WTC11 (cell line): Measurements from ENCODE around the gene TMEM108. TPM values are rescaled to one million over a fixed set of nuclear protein-coding genes. Genes with fewer than 3 reads are reported as not detected.

Experiments used
- ATAC-seq: fragments of 200-7000 bp; cut with Tn5 transposase; 2 replicates; pipeline ENCODE4 v1.10.0; 2021; ENCODE audit warnings: mild to moderate bottlenecking, moderate library complexity
- CTCF ChIA-PET: fragments of 300-600 bp; sonication (Branson Sonifier 250); formaldehyde crosslinking; loops from one replicate; lab custom pipeline; 2021; ENCODE audit warnings: antibody characterized with exemption; lab: Charles Lee
- POLR2A ChIA-PET: fragments of 350-600 bp; sonication (Branson Sonifier 250); formaldehyde crosslinking; loops from one replicate; lab custom pipeline; 2021; ENCODE audit warnings: antibody characterized with exemption; lab: Charles Lee
- DNase-seq: peaks from one replicate; pipeline ENCODE4 v3.0.0; 2021; ENCODE audit warnings: low spot score
- H3K27ac Mint-ChIP-seq: 2 replicates; pipeline ENCODE4 v1.8.0; 2021; ENCODE audit warnings: mixed read lengths
- H3K27me3 Mint-ChIP-seq: 2 replicates; pipeline ENCODE4 v1.8.0; 2021; ENCODE audit warnings: low read depth, mild to moderate bottlenecking, moderate library complexity, mixed read lengths
- H3K36me3 Mint-ChIP-seq: 2 replicates; pipeline ENCODE4 v1.8.0; 2021; ENCODE audit warnings: mixed read lengths
- H3K4me1 Mint-ChIP-seq: 2 replicates; pipeline ENCODE4 v1.8.0; 2022; ENCODE audit warnings: mixed read lengths
- H3K4me3 Mint-ChIP-seq: 2 replicates; pipeline ENCODE4 v1.8.0; 2021; ENCODE audit warnings: mild to moderate bottlenecking, moderate library complexity, mixed read lengths
- H3K9me3 Mint-ChIP-seq: 2 replicates; pipeline ENCODE4 v1.8.0; 2021; ENCODE audit warnings: mixed read lengths
- EMX1 ChIP-seq: fragments of 250-450 bp; sonication (Bioruptor Pico); IDR thresholded peaks from 2 replicates; pipeline ENCODE4 v1.8.0; 2021; ENCODE audit warnings: mild to moderate bottlenecking
- GABPB1 ChIP-seq: sonication (generic); formaldehyde crosslinking; IDR thresholded peaks from 2 replicates; pipeline ENCODE4 v1.8.1; 2023; ENCODE audit warnings: mild to moderate bottlenecking, missing genetic modification reagents
- GRHL2 ChIP-seq: fragments of 250-450 bp; sonication (Bioruptor Pico); IDR thresholded peaks from 2 replicates; pipeline ENCODE4 v1.8.0; 2022; ENCODE audit warnings: mild to moderate bottlenecking, moderate library complexity; ENCODE audit not compliant: insufficient replicate concordance, severe bottlenecking
- HMGA2 ChIP-seq: fragments of 250-450 bp; sonication (Bioruptor Pico); IDR thresholded peaks from 2 replicates; pipeline ENCODE4 v1.4.0; 2021; ENCODE audit warnings: mild to moderate bottlenecking, moderate library complexity
- KAT7 ChIP-seq: sonication (generic); formaldehyde crosslinking; IDR thresholded peaks from 2 replicates; pipeline ENCODE4 v1.8.1; 2023; ENCODE audit warnings: missing genetic modification reagents, mild to moderate bottlenecking, borderline replicate concordance
- NR2C2 ChIP-seq: sonication (generic); formaldehyde crosslinking; IDR thresholded peaks from 2 replicates; pipeline ENCODE4 v1.8.0; 2022; ENCODE audit warnings: mild to moderate bottlenecking, missing genetic modification reagents
- RORB ChIP-seq: fragments of 250-450 bp; sonication (Bioruptor Pico); IDR thresholded peaks from 2 replicates; pipeline ENCODE4 v1.9.0; 2021; ENCODE audit warnings: mild to moderate bottlenecking
- TCF7 ChIP-seq: sonication (generic); formaldehyde crosslinking; IDR thresholded peaks from 2 replicates; pipeline ENCODE4 v1.8.0; 2022; ENCODE audit warnings: mild to moderate bottlenecking, low read depth, missing genetic modification reagents, moderate library complexity
- TEAD4 ChIP-seq: sonication (generic); formaldehyde crosslinking; IDR thresholded peaks from 2 replicates; pipeline ENCODE4 v1.8.0; 2022; ENCODE audit warnings: mild to moderate bottlenecking, missing genetic modification reagents
- ZNF121 ChIP-seq: sonication (generic); formaldehyde crosslinking; IDR thresholded peaks from 2 replicates; pipeline ENCODE4 v1.8.0; 2023; ENCODE audit warnings: missing genetic modification reagents
- ZNF671 ChIP-seq: fragments of 250-450 bp; sonication (Bioruptor Pico); IDR thresholded peaks from 2 replicates; pipeline ENCODE4 v1.8.0; 2021; ENCODE audit warnings: mild to moderate bottlenecking
- total RNA-seq: library from RNA; stranded (reverse); gene quantifications from 3 replicates; pipeline ENCODE4 v1.2.3, GENCODE V29; 2021
- TF ChIP-seq, protein P1 (sequence below): fragments of 250-450 bp; sonication (Bioruptor Pico); IDR thresholded peaks from 2 replicates; pipeline ENCODE4 v1.9.0; 2021; ENCODE audit warnings: mild to moderate bottlenecking, borderline replicate concordance
- TF ChIP-seq, protein P2 (sequence below): sonication (generic); formaldehyde crosslinking; IDR thresholded peaks from 2 replicates; pipeline ENCODE4 v1.8.0; 2022; ENCODE audit warnings: mild to moderate bottlenecking, missing genetic modification reagents
- TF ChIP-seq, protein P3 (sequence below): sonication (generic); formaldehyde crosslinking; IDR thresholded peaks from 2 replicates; pipeline ENCODE4 v1.8.0; 2023; ENCODE audit warnings: missing genetic modification reagents
- TF ChIP-seq, protein P4 (sequence below): sonication (generic); formaldehyde crosslinking; IDR thresholded peaks from 2 replicates; pipeline ENCODE4 v1.8.1; 2023; ENCODE audit warnings: mild to moderate bottlenecking, missing genetic modification reagents
- TF ChIP-seq, protein P5 (sequence below): fragments of 250-450 bp; sonication (Bioruptor Pico); conservative IDR thresholded peaks from 2 replicates; pipeline ENCODE4 v1.9.0; 2021; ENCODE audit warnings: mild to moderate bottlenecking
- TF ChIP-seq, protein P6 (sequence below): sonication (generic); formaldehyde crosslinking; IDR thresholded peaks from 2 replicates; pipeline ENCODE4 v1.8.0; 2023; ENCODE audit warnings: mild to moderate bottlenecking, missing genetic modification reagents
- TF ChIP-seq, protein P7 (sequence below): fragments of 250-450 bp; sonication (Bioruptor Pico); IDR thresholded peaks from 2 replicates; pipeline ENCODE4 v1.9.0; 2021; ENCODE audit warnings: mild to moderate bottlenecking
- TF ChIP-seq, protein P8 (sequence below): sonication (generic); formaldehyde crosslinking; IDR thresholded peaks from 2 replicates; pipeline ENCODE4 v1.8.1; 2022; ENCODE audit warnings: low read depth, mild to moderate bottlenecking, moderate library complexity, missing genetic modification reagents, borderline replicate concordance

The TMEM108 gene
- total RNA-seq, 1 experiment from 2014 or later = 14.7 TPM

DNA sequence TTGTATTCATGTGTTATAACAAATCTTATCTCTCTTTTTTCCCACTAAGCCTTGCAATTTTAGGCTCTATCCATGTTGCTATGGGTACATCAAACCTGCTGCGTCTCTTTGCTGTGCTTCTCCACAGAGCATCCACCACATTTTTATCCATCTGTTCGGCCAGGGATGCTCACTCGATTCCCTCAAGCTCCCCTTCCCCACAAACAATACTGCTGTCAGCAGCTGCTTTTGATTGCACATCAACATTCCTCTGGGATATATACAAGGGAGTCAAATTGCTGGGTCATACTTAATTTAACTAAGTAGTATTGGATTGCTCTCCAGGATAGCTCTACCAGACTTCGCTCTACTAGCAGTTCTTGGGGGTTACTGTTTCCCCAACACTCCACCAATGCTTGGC, 36.8 kb downstream of the TMEM108 start (continued):
- TF ChIP-seq, protein P1, sequence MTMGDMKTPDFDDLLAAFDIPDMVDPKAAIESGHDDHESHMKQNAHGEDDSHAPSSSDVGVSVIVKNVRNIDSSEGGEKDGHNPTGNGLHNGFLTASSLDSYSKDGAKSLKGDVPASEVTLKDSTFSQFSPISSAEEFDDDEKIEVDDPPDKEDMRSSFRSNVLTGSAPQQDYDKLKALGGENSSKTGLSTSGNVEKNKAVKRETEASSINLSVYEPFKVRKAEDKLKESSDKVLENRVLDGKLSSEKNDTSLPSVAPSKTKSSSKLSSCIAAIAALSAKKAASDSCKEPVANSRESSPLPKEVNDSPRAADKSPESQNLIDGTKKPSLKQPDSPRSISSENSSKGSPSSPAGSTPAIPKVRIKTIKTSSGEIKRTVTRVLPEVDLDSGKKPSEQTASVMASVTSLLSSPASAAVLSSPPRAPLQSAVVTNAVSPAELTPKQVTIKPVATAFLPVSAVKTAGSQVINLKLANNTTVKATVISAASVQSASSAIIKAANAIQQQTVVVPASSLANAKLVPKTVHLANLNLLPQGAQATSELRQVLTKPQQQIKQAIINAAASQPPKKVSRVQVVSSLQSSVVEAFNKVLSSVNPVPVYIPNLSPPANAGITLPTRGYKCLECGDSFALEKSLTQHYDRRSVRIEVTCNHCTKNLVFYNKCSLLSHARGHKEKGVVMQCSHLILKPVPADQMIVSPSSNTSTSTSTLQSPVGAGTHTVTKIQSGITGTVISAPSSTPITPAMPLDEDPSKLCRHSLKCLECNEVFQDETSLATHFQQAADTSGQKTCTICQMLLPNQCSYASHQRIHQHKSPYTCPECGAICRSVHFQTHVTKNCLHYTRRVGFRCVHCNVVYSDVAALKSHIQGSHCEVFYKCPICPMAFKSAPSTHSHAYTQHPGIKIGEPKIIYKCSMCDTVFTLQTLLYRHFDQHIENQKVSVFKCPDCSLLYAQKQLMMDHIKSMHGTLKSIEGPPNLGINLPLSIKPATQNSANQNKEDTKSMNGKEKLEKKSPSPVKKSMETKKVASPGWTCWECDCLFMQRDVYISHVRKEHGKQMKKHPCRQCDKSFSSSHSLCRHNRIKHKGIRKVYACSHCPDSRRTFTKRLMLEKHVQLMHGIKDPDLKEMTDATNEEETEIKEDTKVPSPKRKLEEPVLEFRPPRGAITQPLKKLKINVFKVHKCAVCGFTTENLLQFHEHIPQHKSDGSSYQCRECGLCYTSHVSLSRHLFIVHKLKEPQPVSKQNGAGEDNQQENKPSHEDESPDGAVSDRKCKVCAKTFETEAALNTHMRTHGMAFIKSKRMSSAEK (CRISPR knock-in tag) = no peak

DNA sequence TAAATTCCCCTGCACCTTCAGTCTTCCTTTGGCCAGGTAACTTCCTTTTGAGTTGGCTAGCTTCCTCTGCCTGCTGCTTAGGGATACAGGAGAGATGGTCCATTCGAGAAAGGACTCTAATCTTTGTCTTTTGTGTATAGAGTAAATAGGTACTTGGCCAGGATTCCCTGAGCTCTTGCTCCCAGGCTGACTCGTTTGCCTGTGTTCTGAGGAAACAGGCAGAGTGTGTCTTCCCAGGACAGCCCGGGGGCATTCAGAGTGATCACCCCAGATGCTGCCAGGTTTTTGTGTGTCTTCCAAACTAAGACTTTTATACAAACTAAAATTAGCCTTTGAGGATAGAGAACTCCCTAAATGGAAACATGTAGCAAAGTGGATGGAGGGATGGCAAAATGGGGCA, 39.5 kb downstream of the TMEM108 start:
- H3K27ac Mint-ChIP-seq = no peak overlapping the region
- H3K4me3 Mint-ChIP-seq = no peak overlapping the region
- ChIA-PET CTCF (interaction anchor here (0.6 kb wide), 1 partner anchor 35 kb away, joined by 3 read pairs; no protein-coding TSS in a partner anchor), POLR2A (no interaction called here)
- no peaks in the 10 kb centered on the region for H3K36me3 Mint-ChIP-seq
- H3K9me3 Mint-ChIP-seq = peaks cover 8% of the 10 kb centered on the region
- TF ChIP-seq, protein P2, sequence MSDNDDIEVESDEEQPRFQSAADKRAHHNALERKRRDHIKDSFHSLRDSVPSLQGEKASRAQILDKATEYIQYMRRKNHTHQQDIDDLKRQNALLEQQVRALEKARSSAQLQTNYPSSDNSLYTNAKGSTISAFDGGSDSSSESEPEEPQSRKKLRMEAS (CRISPR knock-in tag) = no peak
- TF ChIP-seq TCF7 (CRISPR knock-in tag) (no peak), GABPB1 (CRISPR knock-in tag) (no peak), RORB (CRISPR knock-in tag) (no peak), KAT7 (no peak), HMGA2 (CRISPR knock-in tag) (no peak), ZNF671 (CRISPR knock-in tag) (no peak), ZNF121 (CRISPR knock-in tag) (no peak), GRHL2 (CRISPR knock-in tag) (no peak), TEAD4 (no peak), EMX1 (CRISPR knock-in tag) (no peak), NR2C2 (CRISPR knock-in tag) (no peak)
- TF ChIP-seq, protein P3, sequence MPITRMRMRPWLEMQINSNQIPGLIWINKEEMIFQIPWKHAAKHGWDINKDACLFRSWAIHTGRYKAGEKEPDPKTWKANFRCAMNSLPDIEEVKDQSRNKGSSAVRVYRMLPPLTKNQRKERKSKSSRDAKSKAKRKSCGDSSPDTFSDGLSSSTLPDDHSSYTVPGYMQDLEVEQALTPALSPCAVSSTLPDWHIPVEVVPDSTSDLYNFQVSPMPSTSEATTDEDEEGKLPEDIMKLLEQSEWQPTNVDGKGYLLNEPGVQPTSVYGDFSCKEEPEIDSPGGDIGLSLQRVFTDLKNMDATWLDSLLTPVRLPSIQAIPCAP = no peak
- TF ChIP-seq, protein P4, sequence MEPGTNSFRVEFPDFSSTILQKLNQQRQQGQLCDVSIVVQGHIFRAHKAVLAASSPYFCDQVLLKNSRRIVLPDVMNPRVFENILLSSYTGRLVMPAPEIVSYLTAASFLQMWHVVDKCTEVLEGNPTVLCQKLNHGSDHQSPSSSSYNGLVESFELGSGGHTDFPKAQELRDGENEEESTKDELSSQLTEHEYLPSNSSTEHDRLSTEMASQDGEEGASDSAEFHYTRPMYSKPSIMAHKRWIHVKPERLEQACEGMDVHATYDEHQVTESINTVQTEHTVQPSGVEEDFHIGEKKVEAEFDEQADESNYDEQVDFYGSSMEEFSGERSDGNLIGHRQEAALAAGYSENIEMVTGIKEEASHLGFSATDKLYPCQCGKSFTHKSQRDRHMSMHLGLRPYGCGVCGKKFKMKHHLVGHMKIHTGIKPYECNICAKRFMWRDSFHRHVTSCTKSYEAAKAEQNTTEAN = no peak
- TF ChIP-seq, protein P5, sequence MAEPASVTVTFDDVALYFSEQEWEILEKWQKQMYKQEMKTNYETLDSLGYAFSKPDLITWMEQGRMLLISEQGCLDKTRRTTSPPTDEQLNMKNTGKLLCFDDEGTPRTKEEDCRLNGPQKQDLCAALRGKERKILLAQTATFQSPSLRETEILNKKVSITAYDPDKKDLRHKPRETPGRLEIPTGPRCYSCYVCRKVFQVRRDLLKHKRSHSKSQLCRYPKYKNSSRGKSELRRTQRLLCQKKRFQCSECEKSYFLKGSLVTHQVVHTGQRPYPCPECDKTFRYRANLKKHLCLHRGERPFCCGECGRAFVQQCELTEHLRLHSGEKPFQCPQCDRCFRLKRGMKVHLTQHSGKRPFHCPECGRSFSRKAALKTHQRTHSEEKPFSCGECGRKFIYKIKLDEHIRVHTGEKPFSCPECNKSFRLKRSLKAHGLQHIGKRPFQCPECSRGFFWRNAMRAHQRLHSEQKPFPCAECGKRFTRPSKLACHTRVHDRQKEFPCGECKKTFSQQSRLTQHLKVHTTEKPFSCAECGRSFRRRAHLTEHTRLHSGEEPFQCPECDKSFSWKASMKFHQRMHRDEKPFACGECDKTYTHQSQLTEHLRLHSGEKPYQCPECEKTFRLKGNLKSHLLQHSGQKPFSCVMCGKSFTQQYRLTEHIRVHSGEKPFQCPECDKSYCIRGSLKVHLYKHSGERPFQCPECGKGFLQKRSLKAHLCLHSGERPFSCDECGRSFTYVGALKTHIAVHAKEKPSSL (CRISPR knock-in tag) = no peak
- TF ChIP-seq, protein P6, sequence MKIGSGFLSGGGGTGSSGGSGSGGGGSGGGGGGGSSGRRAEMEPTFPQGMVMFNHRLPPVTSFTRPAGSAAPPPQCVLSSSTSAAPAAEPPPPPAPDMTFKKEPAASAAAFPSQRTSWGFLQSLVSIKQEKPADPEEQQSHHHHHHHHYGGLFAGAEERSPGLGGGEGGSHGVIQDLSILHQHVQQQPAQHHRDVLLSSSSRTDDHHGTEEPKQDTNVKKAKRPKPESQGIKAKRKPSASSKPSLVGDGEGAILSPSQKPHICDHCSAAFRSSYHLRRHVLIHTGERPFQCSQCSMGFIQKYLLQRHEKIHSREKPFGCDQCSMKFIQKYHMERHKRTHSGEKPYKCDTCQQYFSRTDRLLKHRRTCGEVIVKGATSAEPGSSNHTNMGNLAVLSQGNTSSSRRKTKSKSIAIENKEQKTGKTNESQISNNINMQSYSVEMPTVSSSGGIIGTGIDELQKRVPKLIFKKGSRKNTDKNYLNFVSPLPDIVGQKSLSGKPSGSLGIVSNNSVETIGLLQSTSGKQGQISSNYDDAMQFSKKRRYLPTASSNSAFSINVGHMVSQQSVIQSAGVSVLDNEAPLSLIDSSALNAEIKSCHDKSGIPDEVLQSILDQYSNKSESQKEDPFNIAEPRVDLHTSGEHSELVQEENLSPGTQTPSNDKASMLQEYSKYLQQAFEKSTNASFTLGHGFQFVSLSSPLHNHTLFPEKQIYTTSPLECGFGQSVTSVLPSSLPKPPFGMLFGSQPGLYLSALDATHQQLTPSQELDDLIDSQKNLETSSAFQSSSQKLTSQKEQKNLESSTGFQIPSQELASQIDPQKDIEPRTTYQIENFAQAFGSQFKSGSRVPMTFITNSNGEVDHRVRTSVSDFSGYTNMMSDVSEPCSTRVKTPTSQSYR (CRISPR knock-in tag) = no peak
- TF ChIP-seq, protein P7, sequence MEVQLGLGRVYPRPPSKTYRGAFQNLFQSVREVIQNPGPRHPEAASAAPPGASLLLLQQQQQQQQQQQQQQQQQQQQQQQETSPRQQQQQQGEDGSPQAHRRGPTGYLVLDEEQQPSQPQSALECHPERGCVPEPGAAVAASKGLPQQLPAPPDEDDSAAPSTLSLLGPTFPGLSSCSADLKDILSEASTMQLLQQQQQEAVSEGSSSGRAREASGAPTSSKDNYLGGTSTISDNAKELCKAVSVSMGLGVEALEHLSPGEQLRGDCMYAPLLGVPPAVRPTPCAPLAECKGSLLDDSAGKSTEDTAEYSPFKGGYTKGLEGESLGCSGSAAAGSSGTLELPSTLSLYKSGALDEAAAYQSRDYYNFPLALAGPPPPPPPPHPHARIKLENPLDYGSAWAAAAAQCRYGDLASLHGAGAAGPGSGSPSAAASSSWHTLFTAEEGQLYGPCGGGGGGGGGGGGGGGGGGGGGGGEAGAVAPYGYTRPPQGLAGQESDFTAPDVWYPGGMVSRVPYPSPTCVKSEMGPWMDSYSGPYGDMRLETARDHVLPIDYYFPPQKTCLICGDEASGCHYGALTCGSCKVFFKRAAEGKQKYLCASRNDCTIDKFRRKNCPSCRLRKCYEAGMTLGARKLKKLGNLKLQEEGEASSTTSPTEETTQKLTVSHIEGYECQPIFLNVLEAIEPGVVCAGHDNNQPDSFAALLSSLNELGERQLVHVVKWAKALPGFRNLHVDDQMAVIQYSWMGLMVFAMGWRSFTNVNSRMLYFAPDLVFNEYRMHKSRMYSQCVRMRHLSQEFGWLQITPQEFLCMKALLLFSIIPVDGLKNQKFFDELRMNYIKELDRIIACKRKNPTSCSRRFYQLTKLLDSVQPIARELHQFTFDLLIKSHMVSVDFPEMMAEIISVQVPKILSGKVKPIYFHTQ (CRISPR knock-in tag) = no peak
- TF ChIP-seq, protein P8, sequence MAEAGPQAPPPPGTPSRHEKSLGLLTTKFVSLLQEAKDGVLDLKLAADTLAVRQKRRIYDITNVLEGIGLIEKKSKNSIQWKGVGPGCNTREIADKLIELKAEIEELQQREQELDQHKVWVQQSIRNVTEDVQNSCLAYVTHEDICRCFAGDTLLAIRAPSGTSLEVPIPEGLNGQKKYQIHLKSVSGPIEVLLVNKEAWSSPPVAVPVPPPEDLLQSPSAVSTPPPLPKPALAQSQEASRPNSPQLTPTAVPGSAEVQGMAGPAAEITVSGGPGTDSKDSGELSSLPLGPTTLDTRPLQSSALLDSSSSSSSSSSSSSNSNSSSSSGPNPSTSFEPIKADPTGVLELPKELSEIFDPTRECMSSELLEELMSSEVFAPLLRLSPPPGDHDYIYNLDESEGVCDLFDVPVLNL (CRISPR knock-in tag) = no peak
- DNase-seq = no peak
- peaks cover 4% of the 10 kb centered on the region; the same call in 1 of the 2 replicates for H3K4me1 Mint-ChIP-seq
- ATAC-seq = no peak
- H3K27me3 Mint-ChIP-seq = no peaks in the 10 kb centered on the region
